Fibroblast of skin of left biceps (primary cell): ENCODE measurements around the gene AFF3.
A peak's percentile ranks its signal among the peaks of the same experiment; 100 is the strongest.
"Not testable (repeated sequence)": the region's sequence is repeated elsewhere in the genome, so short reads cannot be mapped to it uniquely, and the experiment has no call there.

Experiments
- DNase-seq, 2 experiments: peaks; one replicate each; pipeline ENCODE4 v3.0.0-alpha.2; 2013; ENCODE audit warnings: low read depth in 2 of 2

The AFF3 gene

GRCh38 chr2:100142393-100142792 lies at the start of gene AFF3:
Gene AFF3, minus strand, starts transcription at chr2:100142590. Its CDS starts 38,136 bp downstream, at chr2:100104454.
- DNase-seq: no peak

GRCh38 chr2:100189387-100189786 lies 47.0 kb upstream of the AFF3 start:
- DNase-seq: no peak

GRCh38 chr2:100188326-100188725 lies 45.9 kb upstream of the AFF3 start:
- DNase-seq: no peak

GRCh38 chr2:100186126-100186525 lies 43.7 kb upstream of the AFF3 start:
- DNase-seq: no peak

GRCh38 chr2:100185516-100185915 lies 43.1 kb upstream of the AFF3 start:
- no peak for DNase-seq

- no peak for DNase-seq
Measured at GRCh38 chr2:100185105-100185504, 42.7 kb upstream of the AFF3 start.

- DNase-seq: no peak
Measured at GRCh38 chr2:100184055-100184737, 41.8 kb upstream of the AFF3 start.

- peak; percentile 36 to 42 for DNase-seq
Measured at GRCh38 chr2:100182494-100183361, 40.3 kb upstream of the AFF3 start.

GRCh38 chr2:100180503-100180902 lies 38.1 kb upstream of the AFF3 start:
- no peak for DNase-seq

- no peak for DNase-seq
Measured at GRCh38 chr2:100179806-100180205, 37.4 kb upstream of the AFF3 start.

- DNase-seq: no peak
Measured at GRCh38 chr2:100178864-100179263, 36.5 kb upstream of the AFF3 start.

- DNase-seq: no peak
Measured at GRCh38 chr2:100178085-100178788, 35.8 kb upstream of the AFF3 start.

GRCh38 chr2:100176925-100177324 lies 34.5 kb upstream of the AFF3 start:
- DNase-seq: no peak

- DNase-seq: peak; percentile 38 to 40
Measured at GRCh38 chr2:100174026-100174431, 31.6 kb upstream of the AFF3 start.

- DNase-seq: no peak
Measured at GRCh38 chr2:100166701-100167100, 24.3 kb upstream of the AFF3 start.

- DNase-seq: no peak
Measured at GRCh38 chr2:100163605-100164004, 21.2 kb upstream of the AFF3 start.

- DNase-seq: no peak
Measured at GRCh38 chr2:100161945-100162620, 19.7 kb upstream of the AFF3 start.

- DNase-seq: no peak
Measured at GRCh38 chr2:100160396-100160795, 18.0 kb upstream of the AFF3 start.

GRCh38 chr2:100151832-100152231 lies 9.4 kb upstream of the AFF3 start:
- not testable (repeated sequence) for DNase-seq

GRCh38 chr2:100151310-100151709 lies 8.9 kb upstream of the AFF3 start:
- DNase-seq: no peak

- DNase-seq: no peak
Measured at GRCh38 chr2:100148883-100149282, 6.5 kb upstream of the AFF3 start.

GRCh38 chr2:100146657-100146960 lies 4.2 kb upstream of the AFF3 start:
- no peak for DNase-seq
